HG03571 (cell line): Measurements from ENCODE around the gene PUDP.
"Not testable (repeated sequence)": the region's sequence is repeated elsewhere in the genome, so short reads cannot be mapped to it uniquely, and the experiment has no call there.

ENCODE experiments used
- ATAC-seq: cut with Tn5 transposase; IDR thresholded peaks from one replicate; pipeline ENCODE4 v1.9.1; 2021; ENCODE audit not compliant: unreplicated experiment

The PUDP gene

DNA sequence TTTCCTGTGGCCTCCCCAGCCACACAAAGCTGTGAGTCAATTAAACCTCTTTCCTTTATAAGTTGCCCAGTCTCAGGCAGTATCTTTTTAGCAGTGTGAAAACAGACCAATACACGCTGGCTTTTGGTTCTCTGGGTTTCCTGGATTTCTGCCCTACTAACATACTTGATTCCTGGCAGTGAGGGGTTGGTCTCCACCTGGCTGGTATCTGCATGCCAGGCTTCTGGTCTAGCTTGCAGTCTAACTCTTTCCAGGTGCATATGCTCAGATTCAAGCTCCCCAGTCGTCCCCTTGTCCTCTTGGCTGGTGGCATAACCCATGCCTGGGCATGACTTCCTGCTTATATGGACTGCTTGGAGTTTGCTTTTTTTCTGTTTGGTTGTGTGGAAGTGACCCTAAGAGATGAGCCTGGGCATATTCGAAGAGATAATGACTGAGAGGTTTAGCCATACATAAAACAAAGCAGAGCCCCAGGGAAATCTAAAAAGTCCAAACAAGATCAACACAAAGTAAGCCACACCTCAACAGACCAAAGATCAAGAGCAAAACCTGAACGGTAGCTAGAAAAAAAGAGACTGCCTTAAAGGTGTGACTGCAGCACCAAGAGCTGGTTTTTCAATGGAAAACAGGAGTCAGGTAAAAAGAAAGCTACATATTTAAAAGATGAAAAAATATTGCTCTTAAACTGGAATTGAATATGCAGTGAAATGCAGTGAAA, 102.6 kb downstream of the PUDP start:
- ATAC-seq: no peak

DNA sequence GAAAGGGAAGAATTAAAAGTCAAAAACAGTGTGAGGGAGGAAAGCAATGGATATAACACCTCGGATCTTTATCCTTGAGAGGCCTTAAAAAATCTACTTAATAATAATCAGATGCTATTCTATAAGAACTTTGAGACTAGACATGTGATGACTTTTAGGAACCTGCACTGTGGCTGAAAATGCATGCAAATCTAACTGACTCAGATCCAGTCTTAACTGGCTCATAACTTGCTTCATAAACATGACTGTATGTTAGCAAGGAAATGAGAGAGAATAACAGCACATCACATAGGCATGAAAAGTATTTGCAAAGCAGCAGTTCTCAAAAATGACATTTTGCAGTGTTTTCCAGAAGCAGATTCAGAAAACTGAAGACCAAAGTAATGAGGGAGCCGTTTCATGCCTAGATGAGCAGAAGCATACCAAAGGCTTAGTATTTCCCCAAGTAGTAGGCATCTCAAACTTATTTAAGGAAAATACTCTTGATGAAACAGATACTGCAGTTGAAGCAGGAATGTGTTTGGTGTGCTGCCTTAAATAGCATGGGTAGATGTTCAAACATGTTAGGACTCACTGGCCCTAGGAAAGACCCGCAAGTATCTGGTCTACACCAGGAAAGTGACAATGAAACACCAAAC, 104.0 kb downstream of the PUDP start:
- not testable (repeated sequence) for ATAC-seq

DNA sequence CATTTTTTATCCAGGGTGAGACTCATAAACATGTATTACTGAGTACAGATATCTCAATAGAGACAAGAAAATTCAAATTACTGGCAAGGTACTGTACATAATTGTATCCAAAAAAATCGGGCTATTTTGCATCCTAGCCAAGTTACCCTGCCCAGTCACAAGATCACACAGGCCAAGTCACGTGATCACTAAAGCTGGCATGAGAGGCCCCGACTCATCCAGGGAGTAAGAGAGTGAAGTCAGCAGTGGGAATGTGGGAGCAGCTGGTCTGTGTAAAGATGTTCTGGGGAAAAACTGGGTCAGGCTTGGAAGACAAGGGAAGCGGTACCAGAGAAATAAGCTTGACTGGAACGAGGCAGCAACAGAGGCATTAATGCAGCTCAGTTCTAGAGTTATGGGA, 119.7 kb downstream of the PUDP start:
- ATAC-seq: no peak

DNA sequence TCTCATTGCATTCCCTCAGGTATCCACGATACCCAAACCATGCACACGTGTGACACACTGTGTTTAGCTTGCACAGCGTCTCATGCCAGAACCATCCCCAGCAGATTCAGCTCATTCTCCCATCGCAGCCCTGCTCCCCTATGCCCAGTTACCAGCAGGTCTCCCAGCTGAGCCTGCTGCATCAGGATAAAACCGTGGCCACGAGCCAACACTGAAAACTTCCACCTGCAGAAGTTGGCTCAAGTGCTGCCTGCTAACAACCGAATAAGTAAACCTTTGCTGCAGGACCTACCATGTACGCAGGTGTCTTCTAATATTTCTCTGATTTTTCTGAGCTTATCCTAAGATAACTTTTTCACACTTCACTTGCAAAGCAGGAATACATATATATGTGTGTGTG, 120.9 kb downstream of the PUDP start:
- no peak for ATAC-seq

DNA sequence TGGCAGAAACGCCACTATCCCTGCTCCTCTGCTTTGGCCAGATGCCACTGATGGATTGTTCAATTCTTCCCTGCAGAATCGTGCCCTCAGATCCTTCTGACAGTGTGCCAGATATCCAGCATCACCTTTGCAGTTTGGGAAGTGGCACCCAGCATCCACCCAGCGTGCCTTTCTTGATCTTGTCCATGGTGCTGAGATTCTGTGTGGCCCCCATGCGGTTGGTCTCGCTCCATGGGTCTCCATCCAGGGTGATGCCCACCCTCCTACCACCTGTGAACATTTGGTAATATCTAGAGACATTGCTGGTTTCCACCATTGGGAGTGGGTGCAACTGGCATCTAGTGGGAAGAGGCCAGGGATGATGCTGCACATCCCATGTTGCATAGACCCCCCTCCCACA, 121.6 kb downstream of the PUDP start:
- ATAC-seq: not testable (repeated sequence)

DNA sequence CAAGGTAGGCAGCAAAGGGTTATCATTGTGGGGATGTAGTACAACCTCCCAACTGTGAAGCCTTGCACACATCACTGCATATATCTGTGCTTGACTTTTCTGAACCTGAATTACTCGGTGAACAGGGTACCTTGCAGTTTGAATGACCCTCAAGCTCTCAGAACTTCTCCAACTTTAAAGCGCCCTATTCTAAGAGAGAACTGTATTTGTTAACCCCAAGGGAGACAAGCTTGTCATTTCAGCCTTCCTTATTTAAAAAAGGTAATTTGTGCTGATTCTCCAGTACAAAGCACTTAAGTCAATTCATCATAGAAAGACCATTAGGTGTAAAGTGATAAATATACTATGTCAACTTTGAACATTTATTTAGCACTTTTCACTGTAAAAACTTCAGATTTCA, 122.5 kb downstream of the PUDP start:
- ATAC-seq: no peak

DNA sequence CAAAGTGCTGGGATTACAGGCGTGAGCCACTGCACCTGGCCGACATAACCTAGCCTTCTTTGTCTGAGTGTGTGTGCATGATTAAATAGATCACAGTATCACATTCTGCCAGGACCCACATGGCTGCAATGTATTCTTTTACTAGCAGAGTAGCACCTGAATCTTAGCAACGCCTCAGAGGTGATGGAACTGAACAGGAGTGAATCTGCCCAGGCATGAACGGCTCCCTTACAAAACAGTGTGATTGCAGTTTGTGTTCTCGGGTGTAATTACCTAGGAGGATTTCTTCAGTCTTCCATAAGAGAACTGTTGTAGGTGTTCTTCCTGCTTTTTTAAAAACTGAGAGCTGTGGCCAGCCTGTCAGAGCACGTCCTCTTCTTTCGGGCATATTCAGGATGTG, 123.1 kb downstream of the PUDP start:
- ATAC-seq: no peak

DNA sequence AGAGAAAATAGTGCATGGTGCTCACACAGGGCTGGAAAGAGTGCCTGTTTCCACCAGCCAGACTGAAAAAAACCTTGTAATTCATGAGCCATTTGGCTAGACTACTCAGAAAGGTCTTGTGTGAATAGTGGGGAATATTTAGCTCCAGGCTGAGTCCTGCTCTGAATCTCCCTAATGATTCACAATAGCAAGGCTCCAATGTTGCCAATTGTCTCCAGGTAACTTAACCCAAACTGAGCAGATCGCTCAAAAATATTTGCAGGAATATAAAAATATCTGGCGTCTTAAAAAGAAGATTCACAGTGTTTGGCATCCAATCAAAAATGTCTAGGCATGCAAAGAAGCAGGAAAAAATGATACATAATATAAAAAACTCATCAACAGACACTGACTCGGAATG, 125.0 kb downstream of the PUDP start:
- not testable (repeated sequence) for ATAC-seq

DNA sequence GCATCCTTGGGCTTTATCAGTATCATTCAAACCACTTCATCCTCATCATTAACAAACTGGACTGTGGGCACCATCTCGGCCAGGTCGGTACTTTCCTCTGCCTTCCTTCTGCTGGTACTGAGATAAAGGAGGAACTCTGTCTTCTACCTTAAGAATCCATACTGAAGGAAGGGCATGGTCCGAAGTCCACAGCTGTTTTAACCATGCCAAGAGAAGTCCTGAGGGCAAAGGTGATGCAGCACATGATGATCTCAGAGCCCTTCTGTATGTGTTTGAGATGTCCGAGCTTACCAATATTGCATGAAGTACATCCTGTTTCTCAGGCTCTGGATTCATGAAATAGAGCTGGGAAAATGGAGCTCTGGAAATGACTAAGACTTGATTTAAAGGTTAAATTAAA, 126.0 kb downstream of the PUDP start:
- ATAC-seq: no peak

DNA sequence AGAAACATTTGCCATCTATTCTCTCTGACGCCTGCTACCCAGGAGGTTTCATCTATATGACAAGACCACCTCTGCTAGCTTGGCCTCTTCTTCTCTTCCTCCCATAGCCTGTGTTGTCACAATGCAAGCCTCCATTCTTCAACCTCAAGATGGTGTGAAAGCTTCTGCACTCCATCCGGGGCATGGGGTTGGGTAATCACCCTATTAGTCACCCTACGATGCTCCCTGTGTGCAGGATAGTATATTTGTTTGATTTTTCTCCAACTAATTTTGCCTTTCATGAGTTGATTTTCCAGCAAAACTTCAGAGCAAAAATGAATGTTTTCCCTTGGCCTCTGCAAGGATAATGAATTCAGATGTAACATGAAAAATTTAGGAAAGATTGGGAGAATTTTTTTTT, 128.4 kb downstream of the PUDP start:
- ATAC-seq: no peak

DNA sequence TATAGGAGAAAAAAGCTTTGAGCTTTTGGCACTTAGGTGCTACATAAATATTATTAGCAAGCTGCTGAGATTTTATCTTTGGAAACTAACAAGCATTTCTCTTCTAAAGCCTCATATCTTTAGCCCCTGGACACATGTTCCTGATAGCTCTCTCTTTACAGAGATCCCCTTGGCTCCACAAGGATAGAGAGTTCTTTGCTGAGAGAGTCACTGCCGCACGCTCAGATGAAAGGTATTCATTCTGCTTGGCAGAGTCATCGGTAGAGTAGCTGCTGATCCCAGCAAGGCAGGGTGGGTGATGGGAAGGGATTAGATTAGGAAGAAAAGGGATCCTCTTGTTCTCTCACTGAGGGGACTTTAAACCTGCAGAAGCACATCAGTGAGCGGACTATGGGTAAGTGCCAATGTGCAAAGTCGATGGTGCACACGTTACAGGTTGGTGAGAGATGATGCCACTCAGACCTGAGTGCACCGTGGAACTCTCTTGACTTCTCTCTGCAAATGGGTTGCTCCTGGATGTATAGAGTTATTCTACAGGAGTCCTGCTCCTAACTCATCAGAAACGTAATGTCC, 135.6 kb downstream of the PUDP start:
- not testable (repeated sequence) for ATAC-seq

DNA sequence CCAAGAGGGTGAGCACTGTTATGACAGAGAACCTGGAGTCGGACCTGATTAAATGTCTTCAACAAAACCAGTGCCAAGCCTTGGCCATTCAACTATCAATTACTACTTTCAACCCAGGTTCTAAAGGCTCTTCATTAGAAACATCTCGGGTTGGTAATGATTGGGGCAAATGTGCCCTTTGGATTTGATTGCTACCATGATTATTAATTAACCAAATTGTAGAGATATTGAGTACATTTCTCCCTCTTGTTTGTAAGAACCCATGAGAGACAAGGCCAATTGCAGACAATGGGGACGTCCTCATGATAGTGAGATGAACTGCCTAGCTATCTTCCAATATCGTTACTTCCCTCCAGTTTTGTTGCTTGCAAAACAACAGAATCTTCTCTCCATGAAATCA, 137.1 kb downstream of the PUDP start:
- ATAC-seq: not testable (repeated sequence)

DNA sequence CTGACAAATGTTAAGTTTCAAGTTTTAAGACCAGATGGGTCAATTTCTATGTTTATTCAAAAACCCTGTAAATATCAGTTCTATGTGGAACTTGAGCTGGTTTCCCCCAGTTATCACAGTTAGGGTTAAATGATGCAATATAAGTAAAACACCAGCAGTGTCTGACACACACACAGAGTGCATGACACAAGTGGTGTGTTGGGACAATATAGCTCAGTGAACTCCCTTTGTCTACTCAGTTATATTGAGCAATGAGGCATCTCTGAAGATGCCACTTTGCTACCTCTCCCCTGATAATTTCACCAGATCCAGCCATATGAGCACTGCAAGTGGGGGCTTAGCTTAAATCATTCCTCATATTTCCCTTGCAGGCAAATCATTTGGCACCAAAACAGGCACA, 140.6 kb downstream of the PUDP start:
- ATAC-seq: not testable (repeated sequence)
